GM19328 (cell line): ENCODE measurements around the gene FAM110D.

Experiments used
- ATAC-seq: cut with Tn5 transposase; IDR thresholded peaks from one replicate; pipeline ENCODE4 v1.9.1; 2021; ENCODE audit warnings: mild to moderate bottlenecking, moderate library complexity; ENCODE audit not compliant: unreplicated experiment

The FAM110D gene

GRCh38 chr1:26127235-26128163 lies 31.4 kb upstream of the FAM110D start:
- no peak for ATAC-seq

- ATAC-seq, result no peak
Measured at GRCh38 chr1:26129778-26130177, 29.1 kb upstream of the FAM110D start.

- no peak for ATAC-seq
Measured at GRCh38 chr1:26130695-26131094, 28.2 kb upstream of the FAM110D start.

- no peak for ATAC-seq
Measured at GRCh38 chr1:26132128-26132833, 26.6 kb upstream of the FAM110D start.

GRCh38 chr1:26132834-26133167 lies 26.1 kb upstream of the FAM110D start:
- ATAC-seq, result no peak

DNA sequence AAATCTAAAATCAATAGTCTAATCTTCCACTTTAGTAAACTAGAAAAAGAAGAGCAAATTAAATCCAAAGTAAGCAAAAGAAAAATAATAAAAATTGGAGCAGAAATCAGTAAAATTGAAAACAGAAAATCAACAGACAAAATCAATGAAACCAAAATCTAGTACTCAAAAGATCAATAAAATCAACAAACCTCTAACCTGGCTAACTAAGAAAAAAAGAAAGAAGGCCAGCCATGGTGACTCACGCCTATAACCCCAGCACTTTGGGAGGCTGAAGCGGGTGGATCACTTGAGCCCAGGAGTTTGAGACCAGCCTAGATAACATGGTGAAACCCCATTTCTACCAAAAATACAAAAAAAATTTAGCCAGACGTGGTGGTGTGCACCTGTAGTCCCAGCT lies 24.4 kb upstream of the FAM110D start:
- no peak for ATAC-seq

- ATAC-seq, result no peak
Measured at GRCh38 chr1:26138974-26139558, 19.8 kb upstream of the FAM110D start.

DNA sequence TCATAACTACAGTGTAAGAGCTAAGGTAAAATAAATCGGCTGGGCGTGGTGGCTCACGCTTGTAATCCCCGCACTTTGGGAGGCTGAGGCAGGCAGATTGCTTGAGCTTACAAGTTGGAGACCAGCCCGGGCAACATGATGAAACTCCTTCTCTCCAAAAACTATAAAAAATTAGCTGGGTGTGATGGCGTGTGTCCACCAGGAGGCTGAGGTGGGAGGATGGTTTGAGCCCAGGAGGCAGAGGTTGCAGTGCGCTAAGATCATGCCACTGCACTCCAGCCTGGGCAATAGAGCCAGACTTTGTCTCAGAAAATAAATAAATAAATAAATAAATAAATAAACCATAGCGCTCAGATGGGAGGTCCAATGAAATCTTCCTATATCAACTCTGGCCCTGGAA lies 16.7 kb upstream of the FAM110D start:
- ATAC-seq, result no peak

DNA sequence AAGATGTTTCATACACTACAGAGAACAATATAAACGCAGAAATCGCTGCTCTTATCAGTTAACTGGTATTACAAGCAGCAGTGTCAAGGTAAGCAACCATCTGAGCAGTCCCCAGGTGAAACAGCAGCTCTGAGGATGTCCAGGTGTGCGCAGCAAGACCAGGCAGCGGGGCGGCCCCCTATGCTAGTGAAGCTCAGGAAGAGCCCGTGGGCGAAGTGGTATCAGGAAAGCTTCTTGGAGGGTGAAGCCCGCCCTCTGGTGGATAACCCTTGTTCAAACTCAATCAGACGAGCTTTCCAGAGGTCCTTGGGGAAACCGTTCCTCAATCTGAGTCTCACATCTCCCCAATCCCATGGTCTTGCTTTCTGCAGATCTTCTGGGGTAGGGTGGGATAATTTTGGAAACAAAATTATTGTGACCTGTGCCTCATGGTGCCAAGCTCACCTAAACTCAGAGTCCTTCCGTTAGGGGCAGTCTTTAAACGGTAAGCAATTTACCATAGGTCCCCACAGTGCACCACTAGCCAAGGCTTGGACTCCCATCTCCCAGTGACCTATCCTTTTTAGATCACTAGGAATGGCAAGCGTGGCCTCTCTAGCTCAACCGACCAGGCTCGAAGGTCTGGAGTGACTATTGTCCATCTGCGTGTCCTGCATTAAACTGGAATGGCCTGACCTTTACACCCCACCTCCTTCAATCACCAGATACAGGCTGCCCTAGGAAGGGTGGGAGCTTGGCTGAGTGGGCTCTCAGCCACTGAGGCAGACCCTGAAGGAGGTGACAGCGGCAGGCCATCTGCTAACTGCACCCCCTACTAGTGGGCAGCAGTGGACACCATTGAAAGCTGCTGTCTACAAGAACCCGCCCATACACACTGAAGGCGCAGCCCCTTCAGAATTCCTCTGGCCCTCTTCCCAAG lies 13.6 kb upstream of the FAM110D start:
- ATAC-seq, result no peak

GRCh38 chr1:26145960-26146294 lies 13.0 kb upstream of the FAM110D start:
- ATAC-seq, result no peak

DNA sequence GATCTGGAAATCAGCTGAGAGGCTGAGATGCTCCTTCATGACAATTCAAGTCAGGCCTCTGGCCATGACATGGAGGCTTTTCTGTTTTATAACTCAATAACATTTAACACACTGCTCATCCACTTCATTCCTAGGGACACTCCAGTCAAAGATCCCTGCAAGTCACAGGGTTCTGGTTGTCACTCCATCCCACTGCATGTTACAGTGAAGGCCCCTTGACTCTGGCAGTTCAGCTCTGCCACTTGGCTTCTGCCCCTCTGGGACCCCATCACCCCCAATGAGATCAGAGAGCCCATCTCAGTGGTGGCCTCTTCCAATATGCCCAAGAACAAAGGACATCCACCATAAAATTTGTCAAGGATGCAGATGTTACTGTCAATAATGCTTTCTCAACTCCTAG lies 10.0 kb upstream of the FAM110D start:
- ATAC-seq, result no peak

DNA sequence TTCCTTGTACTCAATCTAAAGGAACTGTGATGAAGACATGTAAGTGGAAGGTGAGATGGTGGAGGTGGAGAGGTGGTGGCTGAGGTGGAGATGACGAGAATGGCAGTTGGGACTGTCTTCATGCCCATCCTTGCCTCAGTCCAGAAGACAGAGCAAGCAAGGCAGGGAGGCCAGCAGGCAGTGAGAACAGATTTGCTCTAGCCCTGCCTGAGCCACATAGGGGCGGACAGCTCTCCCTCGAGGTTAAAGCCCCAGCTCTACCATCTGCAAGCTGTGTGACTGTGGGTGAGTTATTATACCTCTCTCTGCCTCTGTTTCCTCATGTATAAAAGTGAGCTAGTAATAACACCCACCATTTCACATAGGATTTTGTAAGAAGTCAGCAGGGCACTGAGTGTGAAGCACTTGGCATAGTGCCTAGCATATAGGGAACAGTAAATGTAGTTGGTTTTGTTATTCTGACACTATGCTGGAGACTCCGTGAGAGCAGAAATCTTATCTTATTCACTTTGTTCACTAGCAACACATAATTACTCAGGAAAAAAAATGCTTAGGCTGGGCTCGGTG lies 4.8 kb upstream of the FAM110D start:
- no peak for ATAC-seq

GRCh38 chr1:26154750-26155149 lies 4.1 kb upstream of the FAM110D start:
- no peak for ATAC-seq

- no peak for ATAC-seq
Measured at GRCh38 chr1:26155370-26156284, 3.3 kb upstream of the FAM110D start.

- no peak for ATAC-seq
Measured at GRCh38 chr1:26156285-26157038, 2.4 kb upstream of the FAM110D start.

DNA sequence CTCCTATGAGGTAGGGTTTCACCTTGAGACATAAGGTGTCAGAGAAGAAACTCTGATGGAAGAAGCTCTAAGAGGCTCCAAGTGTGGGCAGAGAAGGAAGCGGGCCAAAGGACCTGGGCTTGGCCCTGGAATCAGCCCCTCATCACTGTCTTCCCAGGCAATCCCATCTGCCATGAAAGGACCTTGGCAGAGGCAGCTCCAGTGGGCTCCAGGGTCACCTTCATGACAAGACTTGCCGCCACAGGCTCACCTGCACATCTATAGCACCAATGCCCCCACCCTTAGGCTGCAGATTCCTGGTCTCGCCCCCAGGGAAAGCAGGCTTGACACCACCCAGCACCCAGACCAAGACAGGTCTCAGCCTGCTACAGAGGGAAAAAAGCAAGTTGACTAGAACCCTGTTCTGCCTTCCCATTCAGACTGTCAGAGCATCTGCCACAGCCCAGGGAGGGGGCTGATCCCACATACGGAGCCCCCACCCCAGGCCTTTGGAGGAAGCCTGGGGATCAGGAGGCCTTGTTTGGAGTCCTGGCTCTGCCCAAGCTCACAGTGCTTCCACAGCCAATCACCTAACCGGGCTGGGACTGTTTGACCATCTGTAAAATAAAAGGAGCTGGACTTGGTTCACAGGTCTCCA lies 490 bp upstream of the FAM110D start:
- no peak for ATAC-seq

DNA sequence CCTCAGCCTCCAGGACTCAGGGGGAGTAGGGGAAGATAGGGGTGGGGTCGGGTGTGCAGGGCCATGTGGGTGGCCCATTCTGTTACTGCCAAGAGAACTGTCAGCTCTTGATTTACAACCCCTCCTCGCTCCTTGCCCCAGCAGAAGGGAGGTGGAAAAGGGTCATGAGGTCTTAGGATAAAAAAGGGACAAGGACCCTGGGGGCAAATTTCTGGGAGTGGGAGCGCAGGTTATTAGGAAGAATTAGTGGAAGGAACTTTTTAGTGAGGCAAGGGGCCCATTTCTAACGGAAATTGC lies 812 bp downstream of the FAM110D start:
- ATAC-seq, result no peak

DNA sequence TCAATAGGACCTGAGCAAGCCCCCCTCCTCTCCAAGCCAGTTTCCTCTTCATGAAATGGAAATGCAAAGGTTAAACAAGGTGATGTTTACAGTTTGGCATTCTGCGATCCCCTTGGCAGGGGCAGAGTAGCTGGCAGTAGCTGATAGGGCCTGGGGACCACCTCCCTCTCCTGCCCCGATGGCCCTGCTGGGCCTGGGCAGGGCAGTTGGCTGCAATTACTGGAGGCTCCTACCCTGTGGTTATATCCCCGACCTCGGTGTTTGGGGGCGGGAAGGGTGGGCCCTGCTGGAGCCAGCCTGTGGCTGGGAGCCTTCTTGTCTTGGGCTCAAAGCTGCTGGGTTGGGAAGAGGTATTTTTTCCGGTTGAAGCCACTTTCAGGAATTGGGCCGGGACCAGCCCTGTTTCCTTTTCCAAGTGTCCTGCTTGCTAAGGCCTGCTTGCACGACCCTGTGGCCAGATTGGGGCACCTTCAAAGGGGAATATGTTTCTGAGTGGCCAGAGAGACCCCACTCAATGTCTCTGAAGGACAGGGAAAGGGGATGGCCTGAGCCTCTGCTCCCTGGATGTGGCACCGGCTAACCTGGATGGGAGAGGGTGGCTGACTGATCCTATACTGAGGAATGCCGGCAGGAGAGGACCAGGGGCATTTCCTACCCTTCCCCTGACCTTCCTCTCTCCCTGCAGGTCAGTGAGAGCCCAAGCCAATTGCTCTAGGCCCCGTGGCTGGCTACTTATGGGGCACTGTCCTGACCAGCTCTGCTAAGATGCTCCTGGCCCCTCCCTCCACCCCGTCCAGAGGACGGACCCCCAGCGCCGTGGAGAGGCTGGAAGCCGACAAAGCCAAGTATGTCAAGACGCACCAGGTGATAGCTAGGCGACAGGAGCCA lies 1.9 kb downstream of the FAM110D start:
- ATAC-seq, result no peak
